Caco-2 (cell line): ENCODE data around the gene CAMKK2. TPM values are rescaled to one million over a fixed set of nuclear protein-coding genes. Genes with fewer than 3 reads are reported as not detected.

Experiments
- BruUV-seq: library from RNA; stranded (reverse); fragments of 400-500 nt; replicated peaks from 2 replicates; lab custom pipeline; 2021; lab: Mats Ljungman, UMichigan
- CTCF ChIA-PET: fragments of 300-600 bp; sonication (Branson Sonifier 250); formaldehyde crosslinking; loops from one replicate; lab custom pipeline; 2022; ENCODE audit warnings: antibody characterized with exemption; lab: Charles Lee
- POLR2A ChIA-PET: fragments of 300-600 bp; sonication (Branson Sonifier 250); formaldehyde crosslinking; loops from one replicate; lab custom pipeline; 2022; ENCODE audit warnings: antibody characterized with exemption; lab: Charles Lee
- DNase-seq, 2 experiments: peaks; one replicate each; pipeline versions ENCODE4 v3.0.0 to v3.0.0-alpha.2; 2020 to 2022
- H3K27me3 ChIP-seq: replicated peaks from 2 replicates; pipeline ENCODE4 v1.6.0; 2011; ENCODE audit warnings: low read length; ENCODE audit not compliant: control insufficient read depth, insufficient read depth
- H3K36me3 ChIP-seq: 2 replicates; pipeline ENCODE4 v1.5.1; 2011; ENCODE audit warnings: low read length; ENCODE audit not compliant: control insufficient read depth, insufficient read depth
- H3K4me1 ChIP-seq: fragments of 250-450 bp; sonication (Bioruptor Pico); 2 replicates; pipeline ENCODE4 v1.5.1; 2020; ENCODE audit warnings: mild to moderate bottlenecking
- H3K4me3 ChIP-seq: 2 replicates; pipeline ENCODE4 v1.5.1; 2011; ENCODE audit warnings: low read depth, mild to moderate bottlenecking, control low read depth, low read length
- H3K9me3 ChIP-seq: fragments of 250-450 bp; sonication (Bioruptor Pico); 2 replicates; pipeline ENCODE4 v1.5.1; 2020; ENCODE audit warnings: mild to moderate bottlenecking, moderate library complexity
- H3K27ac Mint-ChIP-seq: one replicate; pipeline ENCODE4 v1.8.0; 2022; ENCODE audit warnings: mixed read lengths; ENCODE audit not compliant: unreplicated experiment
- H3K27me3 Mint-ChIP-seq: one replicate; pipeline ENCODE4 v1.8.0; 2022; ENCODE audit warnings: mixed read lengths; ENCODE audit not compliant: insufficient read depth, unreplicated experiment
- H3K36me3 Mint-ChIP-seq: one replicate; pipeline ENCODE4 v1.8.0; 2022; ENCODE audit warnings: mild to moderate bottlenecking, mixed read lengths; ENCODE audit not compliant: insufficient read depth, unreplicated experiment
- H3K4me1 Mint-ChIP-seq: one replicate; pipeline ENCODE4 v1.8.0; 2022; ENCODE audit warnings: low read depth, mixed read lengths; ENCODE audit not compliant: unreplicated experiment
- H3K4me3 Mint-ChIP-seq: one replicate; pipeline ENCODE4 v1.8.0; 2022; ENCODE audit warnings: mild to moderate bottlenecking, moderate library complexity, mixed read lengths; ENCODE audit not compliant: unreplicated experiment
- H3K9me3 Mint-ChIP-seq: one replicate; pipeline ENCODE4 v1.8.0; 2022; ENCODE audit warnings: mixed read lengths; ENCODE audit not compliant: unreplicated experiment
- intact Hi-C: fragments of 100-400 bp; cut with micrococcal nuclease; formaldehyde crosslinking; loops from one replicate; pipeline ENCODE4 v1.10.0; 2022; ENCODE audit not compliant: unreplicated experiment
- total RNA-seq: library from RNA; stranded (reverse); gene quantifications from 2 replicates; pipeline ENCODE4 v1.2.3, GENCODE V29; 2022
- TF ChIP-seq, protein P1 (sequence below), 2 experiments: fragments of 200-600 bp in 1 of 2; IDR thresholded peaks; 1 replicate in 1 of 2; 2 replicates in 1 of 2; pipeline versions ENCODE4 v1.5.1 to v1.8.0; 2011 to 2022; ENCODE audit warnings: antibody characterized with exemption in 1 of 2, control low read depth in 1 of 2, inconsistent platforms in 1 of 2, low read depth in 1 of 2, low read length in 1 of 2, mild to moderate bottlenecking in 1 of 2, moderate library complexity in 1 of 2; ENCODE audit not compliant: insufficient read depth in 1 of 2, severe bottlenecking in 1 of 2, unreplicated experiment in 1 of 2

Gene CAMKK2
- total RNA-seq, 1 experiment from 2014 or later: 31.0 TPM

DNA sequence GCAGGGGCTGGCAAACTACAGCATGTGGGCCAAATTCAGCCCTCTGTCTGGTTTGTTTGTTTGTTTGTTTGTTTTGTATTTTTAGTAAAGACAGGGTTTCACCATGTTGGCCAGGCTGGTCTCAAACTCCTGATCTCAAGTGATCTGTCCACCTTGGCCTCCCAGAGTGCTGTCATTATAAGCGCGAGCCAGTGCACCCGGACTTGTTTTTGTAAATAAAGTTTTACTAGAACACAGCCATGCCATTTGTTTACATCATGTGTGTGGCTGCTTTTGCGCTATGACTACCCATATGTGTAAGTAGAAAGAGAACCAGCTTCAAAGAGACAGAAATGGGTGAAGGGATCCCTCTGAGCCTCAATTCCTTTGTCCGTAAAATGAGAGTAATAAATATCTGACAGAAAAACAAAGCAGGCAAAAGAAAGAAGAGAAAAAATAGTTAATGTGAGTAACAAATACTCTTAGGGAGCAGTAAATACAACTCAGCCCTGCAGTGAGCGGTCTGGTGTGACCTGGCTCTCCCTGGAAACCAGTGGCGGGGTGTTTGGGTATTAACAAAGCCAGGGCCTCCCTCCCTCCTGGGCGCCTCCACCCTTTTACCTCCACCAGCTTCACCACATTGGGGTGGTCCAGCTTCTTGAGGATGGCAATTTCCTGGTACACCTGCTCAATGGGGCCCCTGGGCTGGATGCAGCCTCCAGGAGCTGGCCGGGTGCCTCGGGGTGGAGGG lies 33.1 kb downstream of the CAMKK2 start:
- H3K36me3 ChIP-seq: no peaks in the 10 kb centered on the region; the same call in 1 of the 2 replicates
- CTCF ChIA-PET: interaction anchor here (0.6 kb wide), 1 partner anchor 180 kb away, joined by 5 read pairs; no protein-coding TSS in a partner anchor

DNA sequence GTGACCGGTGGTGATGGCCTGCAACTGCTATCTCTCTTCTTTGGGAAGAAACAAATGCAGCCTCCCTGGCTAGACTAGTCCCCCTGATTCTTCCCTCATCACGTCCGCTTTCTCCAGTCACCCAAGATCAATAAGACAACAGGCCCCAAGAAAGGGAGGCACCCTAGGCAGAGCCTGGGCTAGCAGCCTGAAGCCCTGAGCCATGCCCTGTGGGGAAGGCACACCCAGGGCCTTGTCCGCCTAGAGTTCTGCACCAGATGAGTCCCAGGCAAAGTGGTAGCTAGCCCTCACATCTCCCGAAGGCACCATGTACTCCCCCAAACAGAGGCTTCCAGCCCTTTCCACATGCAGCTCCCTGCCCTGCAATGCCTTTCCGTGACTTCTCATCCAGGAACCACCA lies 35.1 kb downstream of the CAMKK2 start:
- Histone ChIP-seq H3K36me3 (no peaks in the 10 kb centered on the region; the same call in 1 of the 2 replicates), H3K4me3 (no peak overlapping the region), H3K9me3 (no peaks in the 10 kb centered on the region), H3K4me1 (no peaks in the 10 kb centered on the region), H3K27me3 (no peaks in the 10 kb centered on the region)
- POLR2A ChIA-PET: no interaction called here
- Mint-ChIP-seq H3K27me3 (no peaks in the 10 kb centered on the region), H3K36me3 (peaks cover 27% of the 10 kb centered on the region), H3K4me1 (no peaks in the 10 kb centered on the region), H3K4me3 (no peak overlapping the region), H3K9me3 (no peaks in the 10 kb centered on the region), H3K27ac (no peak overlapping the region)
- no peak for DNase-seq
- BruUV-seq: no TSS peak
- intact Hi-C loops: no loop called here
- TF ChIP-seq, protein P1, sequence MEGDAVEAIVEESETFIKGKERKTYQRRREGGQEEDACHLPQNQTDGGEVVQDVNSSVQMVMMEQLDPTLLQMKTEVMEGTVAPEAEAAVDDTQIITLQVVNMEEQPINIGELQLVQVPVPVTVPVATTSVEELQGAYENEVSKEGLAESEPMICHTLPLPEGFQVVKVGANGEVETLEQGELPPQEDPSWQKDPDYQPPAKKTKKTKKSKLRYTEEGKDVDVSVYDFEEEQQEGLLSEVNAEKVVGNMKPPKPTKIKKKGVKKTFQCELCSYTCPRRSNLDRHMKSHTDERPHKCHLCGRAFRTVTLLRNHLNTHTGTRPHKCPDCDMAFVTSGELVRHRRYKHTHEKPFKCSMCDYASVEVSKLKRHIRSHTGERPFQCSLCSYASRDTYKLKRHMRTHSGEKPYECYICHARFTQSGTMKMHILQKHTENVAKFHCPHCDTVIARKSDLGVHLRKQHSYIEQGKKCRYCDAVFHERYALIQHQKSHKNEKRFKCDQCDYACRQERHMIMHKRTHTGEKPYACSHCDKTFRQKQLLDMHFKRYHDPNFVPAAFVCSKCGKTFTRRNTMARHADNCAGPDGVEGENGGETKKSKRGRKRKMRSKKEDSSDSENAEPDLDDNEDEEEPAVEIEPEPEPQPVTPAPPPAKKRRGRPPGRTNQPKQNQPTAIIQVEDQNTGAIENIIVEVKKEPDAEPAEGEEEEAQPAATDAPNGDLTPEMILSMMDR (IDR thresholded peaks at IDR 0.05; ENCODE audit: insufficient read depth in 1 of 2, low read depth in 1 of 2, low read length in 1 of 2, severe bottlenecking in 1 of 2, unreplicated experiment in 1 of 2): no peak
- CTCF ChIA-PET: no interaction called here

More for the DNA sequence above, 33.1 kb downstream of the CAMKK2 start:
- no peaks in the 10 kb centered on the region for H3K4me1 Mint-ChIP-seq
- Histone ChIP-seq H3K4me1 (no peaks in the 10 kb centered on the region), H3K4me3 (no peak overlapping the region), H3K27me3 (no peaks in the 10 kb centered on the region), H3K9me3 (no peaks in the 10 kb centered on the region)
- no TSS peak for BruUV-seq
- TF ChIP-seq, protein P1 (IDR thresholded peaks at IDR 0.05; ENCODE audit: insufficient read depth in 1 of 2, low read depth in 1 of 2, low read length in 1 of 2, severe bottlenecking in 1 of 2, unreplicated experiment in 1 of 2): no peak
- peaks cover 25% of the 10 kb centered on the region for H3K36me3 Mint-ChIP-seq
- no peaks in the 10 kb centered on the region for H3K9me3 Mint-ChIP-seq
- DNase-seq: no peak
- intact Hi-C loops: no loop called here
- no peaks in the 10 kb centered on the region for H3K27me3 Mint-ChIP-seq
- no peak overlapping the region for H3K27ac Mint-ChIP-seq
- H3K4me3 Mint-ChIP-seq: no peak overlapping the region
- POLR2A ChIA-PET: no interaction called here

DNA sequence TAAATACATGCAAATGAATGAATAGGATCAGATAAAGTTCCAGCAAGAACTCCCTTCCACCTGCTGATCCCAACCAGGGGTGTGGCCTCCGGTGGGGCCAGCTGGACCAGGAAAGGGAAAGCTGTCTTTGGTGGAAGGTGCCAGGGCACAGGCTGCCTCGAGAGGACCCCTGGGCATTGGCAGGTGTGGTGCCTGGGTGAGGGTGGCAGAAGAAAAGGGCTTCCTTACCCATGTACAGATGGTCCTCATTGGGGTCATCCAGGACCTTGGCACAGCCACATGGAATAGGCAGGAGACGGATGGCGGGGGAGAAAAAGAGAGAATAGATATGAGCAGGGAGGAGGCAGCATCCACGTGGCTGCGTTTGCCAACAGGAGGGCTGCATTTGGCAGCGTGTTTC lies 36.4 kb downstream of the CAMKK2 start:
- Mint-ChIP-seq H3K27ac (no peak overlapping the region), H3K27me3 (no peaks in the 10 kb centered on the region), H3K4me1 (no peaks in the 10 kb centered on the region), H3K36me3 (peaks cover 36% of the 10 kb centered on the region), H3K9me3 (no peaks in the 10 kb centered on the region), H3K4me3 (no peak overlapping the region)
- no TSS peak for BruUV-seq
- no peak for DNase-seq
- Histone ChIP-seq H3K27me3 (no peaks in the 10 kb centered on the region), H3K4me3 (no peak overlapping the region), H3K36me3 (no peaks in the 10 kb centered on the region; the same call in 1 of the 2 replicates), H3K4me1 (no peaks in the 10 kb centered on the region), H3K9me3 (no peaks in the 10 kb centered on the region)
- ChIA-PET CTCF (no interaction called here), POLR2A (no interaction called here)
- intact Hi-C loops: no loop called here
- TF ChIP-seq, protein P1 (IDR thresholded peaks at IDR 0.05; ENCODE audit: insufficient read depth in 1 of 2, low read depth in 1 of 2, low read length in 1 of 2, severe bottlenecking in 1 of 2, unreplicated experiment in 1 of 2): no peak
